SK-N-SH (cell line): ENCODE measurements around the gene RASGRF1. TPM values are rescaled to one million over a fixed set of nuclear protein-coding genes. Genes with fewer than 3 reads are reported as not detected.

Experiments
- CTCF ChIA-PET: fragments of 300-600, 350-600 bp; formaldehyde crosslinking; extraction: SDS; loops from one replicate; lab custom pipeline; 2021; lab: Yijun Ruan, JAX
- POLR2A ChIA-PET: fragments of 350-600 bp; sonication (Branson Sonifier 250); formaldehyde crosslinking; extraction: SDS; loops from one replicate; lab custom pipeline; 2020; ENCODE audit warnings: antibody characterized with exemption, inconsistent platforms; lab: Yijun Ruan, JAX
- DNase-seq: peaks from one replicate; pipeline ENCODE4 v3.0.0; 2012
- H2AFZ ChIP-seq: fragments of 200-600 bp; sonication (generic); 2 replicates; pipeline ENCODE4 v1.8.1; 2016; ENCODE audit warnings: antibody characterized with exemption, mild to moderate bottlenecking, low read depth
- H3F3A ChIP-seq: fragments of 200-600 bp; sonication (generic); replicated peaks from 2 replicates; pipeline ENCODE3; 2016; ENCODE audit warnings: antibody characterized with exemption, mild to moderate bottlenecking; ENCODE audit not compliant: insufficient read depth
- H3K27ac ChIP-seq, 2 experiments: fragments of 200-500 bp in 1 of 2; fragments of 200-600 bp in 1 of 2; sonication (Bioruptor generic) in 1 of 2; sonication (generic), shearing (Covaris generic) in 1 of 2; 2 replicates each; pipeline versions ENCODE4 v1.5.1 to v1.6.1; 2014 to 2016; ENCODE audit warnings: low read depth in 2 of 2, inconsistent platforms in 1 of 2, low read length in 1 of 2, mild to moderate bottlenecking in 1 of 2, mixed read lengths in 1 of 2
- H3K27me3 ChIP-seq: fragments of 200-600 bp; sonication (generic), shearing (Covaris generic); 2 replicates; pipeline ENCODE4 v1.6.1; 2016; ENCODE audit warnings: mixed run types; ENCODE audit not compliant: insufficient read depth
- H3K36me3 ChIP-seq, 2 experiments: fragments of 200-500 bp in 1 of 2; fragments of 200-600 bp in 1 of 2; sonication (Bioruptor generic) in 1 of 2; sonication (generic) in 1 of 2; replicated peaks in 1 of 2; 2 replicates each; pipeline versions ENCODE3 to v1.5.1; 2014 to 2016; ENCODE audit warnings: low read length in 1 of 2, mild to moderate bottlenecking in 1 of 2; ENCODE audit not compliant: insufficient read depth in 2 of 2, control insufficient read depth in 1 of 2
- H3K4me1 ChIP-seq, 2 experiments: fragments of 200-500 bp in 1 of 2; fragments of 200-600 bp in 1 of 2; sonication (Bioruptor generic) in 1 of 2; sonication (generic), shearing (Covaris generic) in 1 of 2; 2 replicates each; pipeline versions ENCODE4 v1.5.1 to v1.6.1; 2014 to 2016; ENCODE audit warnings: low read depth in 1 of 2, low read length in 1 of 2, mixed run types in 1 of 2; ENCODE audit not compliant: insufficient read depth in 2 of 2, control insufficient read depth in 1 of 2
- H3K4me2 ChIP-seq: fragments of 200-600 bp; sonication (generic), shearing (Covaris generic); 2 replicates; pipeline ENCODE4 v1.6.1; 2017; ENCODE audit warnings: mixed run types
- H3K4me3 ChIP-seq, 2 experiments: fragments of 200-500 bp in 1 of 2; fragments of 200-600 bp in 1 of 2; sonication (Bioruptor generic) in 1 of 2; sonication (generic), shearing (Covaris generic) in 1 of 2; 2 replicates each; pipeline versions ENCODE4 v1.5.1 to v1.8.1; 2014 to 2016; ENCODE audit warnings: low read depth in 2 of 2, inconsistent platforms in 1 of 2, low read length in 1 of 2, mild to moderate bottlenecking in 1 of 2, mixed read lengths in 1 of 2, moderate library complexity in 1 of 2
- H3K79me2 ChIP-seq: fragments of 200-600 bp; sonication (generic); 2 replicates; pipeline ENCODE4 v1.8.1; 2017; ENCODE audit warnings: mild to moderate bottlenecking; ENCODE audit not compliant: insufficient read depth
- H3K9ac ChIP-seq: fragments of 200-600 bp; sonication (generic); 2 replicates; pipeline ENCODE4 v1.6.1; 2017; ENCODE audit warnings: mixed run types
- H3K9me2 ChIP-seq: fragments of 200-600 bp; sonication (generic); 2 replicates; pipeline ENCODE4 v1.6.1; 2017; ENCODE audit warnings: mixed run types
- H3K9me3 ChIP-seq: fragments of 200-600 bp; sonication (generic); 2 replicates; pipeline ENCODE4 v1.6.1; 2017; ENCODE audit warnings: mixed run types, mild to moderate bottlenecking, moderate library complexity
- H4K20me1 ChIP-seq: fragments of 200-600 bp; sonication (generic); 2 replicates; pipeline ENCODE4 v1.6.1; 2017; ENCODE audit warnings: mild to moderate bottlenecking, mixed run types; ENCODE audit not compliant: insufficient read depth
- CHD2 ChIP-seq: fragments of 150-350 bp; IDR thresholded peaks from 2 replicates; pipeline ENCODE4 v1.6.1; 2018; ENCODE audit warnings: low read length; ENCODE audit not compliant: partially characterized antibody
- ELF1 ChIP-seq: IDR thresholded peaks from 2 replicates; pipeline ENCODE4 v1.4.0; 2012
- EP300 ChIP-seq, 2 experiments: IDR thresholded peaks; 2 replicates each; pipeline versions ENCODE4 v1.4.0 to v1.6.1; 2012; ENCODE audit warnings: borderline replicate concordance in 1 of 2, low read depth in 1 of 2, low read length in 1 of 2
- FOXM1 ChIP-seq: IDR thresholded peaks from 2 replicates; pipeline ENCODE4 v1.4.0; 2012; ENCODE audit warnings: low read depth, mild to moderate bottlenecking
- GABPA ChIP-seq: IDR thresholded peaks from 2 replicates; pipeline ENCODE4 v1.4.0; 2012; ENCODE audit warnings: low read depth, mild to moderate bottlenecking
- GATA2 ChIP-seq: sonication (generic); formaldehyde crosslinking; IDR thresholded peaks from 2 replicates; pipeline ENCODE4 v1.5.0; 2020; ENCODE audit warnings: mild to moderate bottlenecking, missing genetic modification reagents
- IRF3 ChIP-seq: fragments of 150-350 bp; IDR thresholded peaks from 2 replicates; pipeline ENCODE4 v1.6.1; 2016; ENCODE audit warnings: mild to moderate bottlenecking, low read depth, low read length
- JUND ChIP-seq: IDR thresholded peaks from 2 replicates; pipeline ENCODE4 v1.4.0; 2012
- MAX ChIP-seq: IDR thresholded peaks from 2 replicates; pipeline ENCODE4 v1.4.0; 2012; ENCODE audit warnings: low read depth
- MXI1 ChIP-seq: IDR thresholded peaks from 2 replicates; pipeline ENCODE4 v1.6.1; 2012; ENCODE audit warnings: mild to moderate bottlenecking, low read depth, low read length, improper control_type of control experiment
- NFIC ChIP-seq: IDR thresholded peaks from 2 replicates; pipeline ENCODE4 v1.4.0; 2012; ENCODE audit warnings: borderline replicate concordance
- NRF1 ChIP-seq: IDR thresholded peaks from 2 replicates; pipeline ENCODE4 v1.6.1; 2012; ENCODE audit warnings: low read depth, mild to moderate bottlenecking, low read length
- PBX3 ChIP-seq: IDR thresholded peaks from 2 replicates; pipeline ENCODE4; 2012
- REST ChIP-seq: IDR thresholded peaks from 2 replicates; pipeline ENCODE4 v1.6.1; 2012; ENCODE audit warnings: mild to moderate bottlenecking, low read depth, low read length, moderate library complexity
- RFX5 ChIP-seq: IDR thresholded peaks from 2 replicates; pipeline ENCODE4 v1.6.1; 2012; ENCODE audit warnings: mild to moderate bottlenecking, improper control_type of control experiment, low read length
- RXRA ChIP-seq: IDR thresholded peaks from 2 replicates; pipeline ENCODE4 v1.4.0; 2012; ENCODE audit warnings: low read depth, mild to moderate bottlenecking, borderline replicate concordance
- SMC3 ChIP-seq: IDR thresholded peaks from 2 replicates; pipeline ENCODE4 v1.6.1; 2012; ENCODE audit warnings: low read depth, low read length, improper control_type of control experiment
- TCF12 ChIP-seq: IDR thresholded peaks from 2 replicates; pipeline ENCODE4 v1.4.0; 2012
- TEAD4 ChIP-seq: IDR thresholded peaks from 2 replicates; pipeline ENCODE4 v1.4.0; 2012; ENCODE audit warnings: mild to moderate bottlenecking, borderline replicate concordance; ENCODE audit not compliant: insufficient read depth
- USF1 ChIP-seq: IDR thresholded peaks from 2 replicates; pipeline ENCODE4 v1.4.0; 2012; ENCODE audit warnings: low read depth, borderline replicate concordance
- USF2 ChIP-seq: fragments of 150-350 bp; IDR thresholded peaks from 2 replicates; pipeline ENCODE4 v1.6.1; 2017; ENCODE audit warnings: antibody characterized with exemption, low read length, low read depth, borderline replicate concordance
- YY1 ChIP-seq: IDR thresholded peaks from 2 replicates; pipeline ENCODE4 v1.4.0; 2012; ENCODE audit warnings: low read depth, mild to moderate bottlenecking
- WGBS: methylation state at CpG from one replicate; pipeline ENCODE4 v1.1.6; 2017; ENCODE audit warnings: low lambda C conversion rate; 5-methylcytosine and 5-hydroxymethylcytosine counted together
- polyA plus RNA-seq, 3 experiments: library from polyadenylated mRNA; depleted of rRNA; stranded (reverse); fragments of >200 nt; gene quantifications; 2 replicates each; pipeline ENCODE4 v1.2.3, GENCODE V29; 2012

RASGRF1 gene
- polyA plus RNA-seq, 1 of the 3 experiments (the other 2 are of a cell fraction), result 0.10 TPM

GRCh38 chr15:78923480-78924360, 166.9 kb downstream of the RASGRF1 start (continued):
- no peak for TF ChIP-seq REST
- TF ChIP-seq RFX5, result no peak
- no peak for TF ChIP-seq MXI1
- TF ChIP-seq CHD2, result no peak
- no peak for TF ChIP-seq USF2
- no peak for TF ChIP-seq GABPA
- no peak for TF ChIP-seq MAX

- Histone ChIP-seq H3K4me1 (no peaks in the 10 kb centered on the region), H3K9ac (no peak overlapping the region), H3K27me3 (no peaks in the 10 kb centered on the region), H3K27ac (no peak overlapping the region), H3K79me2 (peaks cover 11% of the 10 kb centered on the region; the same call in 1 of the 2 replicates), H3K9me2 (no peaks in the 10 kb centered on the region), H2AFZ (no peak overlapping the region), H3K9me3 (no peaks in the 10 kb centered on the region), H4K20me1 (0 out of 2 replicates have a peak, but pooled peaks cover 4% of the 10 kb centered on the region), H3F3A (no peaks in the 10 kb centered on the region), H3K4me2 (no peak overlapping the region), H3K36me3 (peaks cover 40 to 50% of the 10 kb centered on the region in 2 experiments), H3K4me3 (no peak overlapping the region)
- no peak for DNase-seq
- ChIA-PET CTCF (interaction anchor here (1.2 to 8.0 kb wide), 2 partner anchors 14 to 106 kb away, joined by 3 to 59 read pairs; no protein-coding TSS in a partner anchor), POLR2A (interaction anchor here (0.6 kb wide), 1 partner anchor 10 kb away, joined by 3 read pairs; no protein-coding TSS in a partner anchor)
- TF ChIP-seq EP300 (IDR thresholded peaks at IDR 0.05; ENCODE audit: borderline replicate concordance in 1 of 2, low read depth in 1 of 2, low read length in 1 of 2), result no peak
- TF ChIP-seq NRF1, result no peak
- no peak for TF ChIP-seq ELF1
- TF ChIP-seq MXI1, result no peak
- TF ChIP-seq JUND, result no peak
- no peak for TF ChIP-seq RXRA
- TF ChIP-seq SMC3, result no peak
- no peak for TF ChIP-seq FOXM1
- TF ChIP-seq TCF12, result no peak
- no peak for TF ChIP-seq GATA2 (CRISPR knock-in tag)
- TF ChIP-seq USF1, result no peak
- no peak for TF ChIP-seq YY1
- TF ChIP-seq USF2, result no peak
- no peak for TF ChIP-seq IRF3
- TF ChIP-seq NFIC, result no peak
- no peak for TF ChIP-seq TEAD4
- TF ChIP-seq PBX3, result no peak
- 96% methylated on average over 7 of the region's 7 CpGs for WGBS
Observed at GRCh38 chr15:78923015-78923414, 167.6 kb downstream of the RASGRF1 start.
